HepG2 (cell line): ENCODE results near the gene MYCBPAP. TPM values are rescaled to one million over a fixed set of nuclear protein-coding genes. Genes with fewer than 3 reads are reported as not detected.

Experiments used
- FOXA1 ChIP-seq, 2 experiments: fragments of 450-650 bp in 1 of 2; sonication (generic) in 1 of 2; formaldehyde crosslinking in 1 of 2; IDR thresholded peaks; 2 replicates each; pipeline versions ENCODE4 v1.4.0 to v1.6.1; 2016 to 2020; ENCODE audit warnings: missing genetic modification reagents in 1 of 2
- HMG20A ChIP-seq: IDR thresholded peaks from 2 replicates; pipeline ENCODE4 v1.6.1; 2016; ENCODE audit warnings: borderline replicate concordance
- HOXA5 ChIP-seq: sonication (generic); formaldehyde crosslinking; IDR thresholded peaks from 2 replicates; pipeline ENCODE4 v1.4.0; 2020; ENCODE audit warnings: missing genetic modification reagents
- KLF15 ChIP-seq: sonication (generic); formaldehyde crosslinking; IDR thresholded peaks from 2 replicates; pipeline ENCODE4 v1.8.1; 2023; ENCODE audit warnings: borderline replicate concordance, mild to moderate bottlenecking, inconsistent platforms, missing genetic modification reagents, mixed read lengths
- MED1 ChIP-seq: sonication (generic); formaldehyde crosslinking; IDR thresholded peaks from 2 replicates; pipeline ENCODE4 v1.4.0; 2020; ENCODE audit warnings: missing genetic modification reagents
- NR2F6 ChIP-seq, 2 experiments: IDR thresholded peaks; 2 replicates each; pipeline ENCODE4 v1.6.1; 2016; ENCODE audit warnings: antibody characterized with exemption in 1 of 2, mild to moderate bottlenecking in 1 of 2
- PHF20 ChIP-seq: sonication (generic); formaldehyde crosslinking; IDR thresholded peaks from 2 replicates; pipeline ENCODE4 v1.5.0; 2020; ENCODE audit warnings: mild to moderate bottlenecking, missing genetic modification reagents
- SNRNP70 ChIP-seq: fragments of 200-400 bp; formaldehyde crosslinking; IDR thresholded peaks from 2 replicates; pipeline ENCODE4 v1.6.1; 2017; ENCODE audit warnings: mild to moderate bottlenecking, low read depth, low read length, moderate library complexity
- SRF ChIP-seq: IDR thresholded peaks from 2 replicates; pipeline ENCODE4 v1.6.1; 2011; ENCODE audit warnings: mild to moderate bottlenecking, low read depth, low read length, moderate library complexity
- SRY ChIP-seq: sonication (generic); formaldehyde crosslinking; IDR thresholded peaks from 2 replicates; pipeline ENCODE4 v1.8.0; 2022; ENCODE audit warnings: mild to moderate bottlenecking, missing genetic modification reagents
- ZBTB1 ChIP-seq: sonication (generic); formaldehyde crosslinking; IDR thresholded peaks from 2 replicates; pipeline ENCODE4 v1.4.0; 2020; ENCODE audit warnings: missing genetic modification reagents, borderline replicate concordance
- ZNF589 ChIP-seq: sonication (generic); formaldehyde crosslinking; conservative IDR thresholded peaks from 2 replicates; pipeline ENCODE4 v1.8.0; 2022; ENCODE audit warnings: mild to moderate bottlenecking, moderate library complexity, missing genetic modification reagents
- ZNF619 ChIP-seq: sonication (generic); formaldehyde crosslinking; IDR thresholded peaks from 2 replicates; pipeline ENCODE4 v1.4.0; 2020; ENCODE audit warnings: mild to moderate bottlenecking, missing genetic modification reagents
- ZNF670 ChIP-seq: sonication (generic); formaldehyde crosslinking; IDR thresholded peaks from 2 replicates; pipeline ENCODE4 v1.8.0; 2022; ENCODE audit warnings: mild to moderate bottlenecking, missing genetic modification reagents, borderline replicate concordance
- ZNF724P ChIP-seq: sonication (generic); formaldehyde crosslinking; IDR thresholded peaks from 2 replicates; pipeline ENCODE4 v1.8.0; 2022; ENCODE audit warnings: missing genetic modification reagents, borderline replicate concordance
- ZNF776 ChIP-seq: sonication (generic); formaldehyde crosslinking; IDR thresholded peaks from 2 replicates; pipeline ENCODE4 v1.4.0; 2020; ENCODE audit warnings: mild to moderate bottlenecking, missing genetic modification reagents
- ZNF788 ChIP-seq: sonication (generic); formaldehyde crosslinking; IDR thresholded peaks from 2 replicates; pipeline ENCODE4 v1.5.0; 2020; ENCODE audit warnings: mild to moderate bottlenecking, missing genetic modification reagents, borderline replicate concordance
- polyA plus RNA-seq, 8 experiments: library from polyadenylated mRNA; depleted of rRNA in 3 of 8; stranded (reverse) in 7 of 8; unstranded in 1 of 8; fragments of >200 nt; fragmentation: Illumina TruSeq in 4 of 8; extraction: Trizol in 4 of 8; gene quantifications; 2 replicates each; pipeline versions ENCODE4 v1.2.1 to v1.2.3, GENCODE V29; 2011 to 2016; ENCODE audit warnings: low read depth in 4 of 8, missing spikeins in 1 of 8, mixed read lengths in 1 of 8; ENCODE audit not compliant: insufficient read depth in 1 of 8
- total RNA-seq, 5 experiments: library from RNA; depleted of rRNA; stranded (reverse); fragments of >200 nt; fragmentation: Illumina TruSeq; extraction: Trizol; gene quantifications; 2 replicates each; pipeline ENCODE4 v1.2.3, GENCODE V29; 2016; ENCODE audit warnings: low read depth in 1 of 5
- TF ChIP-seq, protein P1 (sequence below): sonication (generic); formaldehyde crosslinking; IDR thresholded peaks from 2 replicates; pipeline ENCODE4 v1.8.0; 2022; ENCODE audit warnings: missing genetic modification reagents, mild to moderate bottlenecking, borderline replicate concordance
- TF ChIP-seq, protein P2 (sequence below), 2 experiments: sonication (generic) in 1 of 2; formaldehyde crosslinking in 1 of 2; IDR thresholded peaks; 2 replicates each; pipeline versions ENCODE4 v1.5.1 to v1.6.1; 2011 to 2020; ENCODE audit warnings: borderline replicate concordance in 1 of 2, low read depth in 1 of 2, low read length in 1 of 2, mild to moderate bottlenecking in 1 of 2, missing genetic modification reagents in 1 of 2, moderate library complexity in 1 of 2
- TF ChIP-seq, protein P3 (sequence below): sonication (generic); formaldehyde crosslinking; IDR thresholded peaks from 2 replicates; pipeline ENCODE4 v1.4.0; 2020; ENCODE audit warnings: low read depth, mild to moderate bottlenecking, missing genetic modification reagents
- TF ChIP-seq, protein P4 (sequence below): sonication (generic); formaldehyde crosslinking; IDR thresholded peaks from 2 replicates; pipeline ENCODE4 v1.4.0; 2020; ENCODE audit warnings: missing genetic modification reagents, low read depth, mild to moderate bottlenecking, borderline replicate concordance
- TF ChIP-seq, protein P5 (sequence below): sonication (generic); formaldehyde crosslinking; IDR thresholded peaks from 2 replicates; pipeline ENCODE4 v1.4.0; 2020; ENCODE audit warnings: mild to moderate bottlenecking, missing genetic modification reagents, borderline replicate concordance

The MYCBPAP gene
- total and polyA plus RNA-seq, 2 of the 13 experiments (the other 11 are each of a cell fraction or from before 2014, with no cell fraction given): 0.22 to 0.24 TPM

DNA sequence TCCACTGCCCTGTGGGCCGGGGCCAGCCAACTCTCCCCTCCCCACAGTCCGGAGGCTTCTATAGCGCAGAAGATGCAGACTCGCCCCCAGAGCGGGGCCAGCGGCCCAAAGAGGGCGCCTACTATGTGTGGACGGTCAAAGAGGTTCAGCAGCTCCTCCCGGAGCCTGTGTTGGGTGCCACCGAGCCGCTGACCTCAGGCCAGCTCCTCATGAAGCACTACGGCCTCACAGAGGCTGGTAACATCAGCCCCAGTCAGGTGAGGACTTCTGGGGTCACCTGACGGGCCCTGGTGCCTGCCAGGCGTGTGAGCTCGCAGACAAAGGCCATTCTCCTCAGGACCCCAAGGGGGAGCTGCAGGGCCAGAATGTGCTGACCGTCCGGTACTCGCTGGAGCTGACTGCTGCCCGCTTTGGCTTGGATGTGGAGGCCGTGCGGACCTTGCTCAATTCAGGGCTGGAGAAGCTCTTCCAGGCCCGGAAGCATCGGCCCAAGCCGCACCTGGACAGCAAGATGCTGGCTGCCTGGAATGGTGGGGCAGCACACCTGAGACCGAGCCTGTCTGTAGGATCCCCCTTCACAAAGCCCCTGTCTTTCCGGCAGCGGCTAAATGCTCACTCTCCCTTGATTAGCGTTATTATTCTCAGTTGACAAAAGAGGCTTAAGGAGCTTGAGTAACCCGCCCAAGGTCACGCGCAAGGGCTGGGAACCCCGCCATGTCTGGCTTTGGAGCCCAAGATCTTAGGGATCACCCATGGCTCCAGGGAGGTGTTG, 42.6 kb downstream of the MYCBPAP start (continued):
- TF ChIP-seq, protein P1, sequence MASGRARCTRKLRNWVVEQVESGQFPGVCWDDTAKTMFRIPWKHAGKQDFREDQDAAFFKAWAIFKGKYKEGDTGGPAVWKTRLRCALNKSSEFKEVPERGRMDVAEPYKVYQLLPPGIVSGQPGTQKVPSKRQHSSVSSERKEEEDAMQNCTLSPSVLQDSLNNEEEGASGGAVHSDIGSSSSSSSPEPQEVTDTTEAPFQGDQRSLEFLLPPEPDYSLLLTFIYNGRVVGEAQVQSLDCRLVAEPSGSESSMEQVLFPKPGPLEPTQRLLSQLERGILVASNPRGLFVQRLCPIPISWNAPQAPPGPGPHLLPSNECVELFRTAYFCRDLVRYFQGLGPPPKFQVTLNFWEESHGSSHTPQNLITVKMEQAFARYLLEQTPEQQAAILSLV (CRISPR knock-in tag): 0 out of 2 replicates have a peak, but pooled peaks have one; percentile 15
- TF ChIP-seq, protein P2, sequence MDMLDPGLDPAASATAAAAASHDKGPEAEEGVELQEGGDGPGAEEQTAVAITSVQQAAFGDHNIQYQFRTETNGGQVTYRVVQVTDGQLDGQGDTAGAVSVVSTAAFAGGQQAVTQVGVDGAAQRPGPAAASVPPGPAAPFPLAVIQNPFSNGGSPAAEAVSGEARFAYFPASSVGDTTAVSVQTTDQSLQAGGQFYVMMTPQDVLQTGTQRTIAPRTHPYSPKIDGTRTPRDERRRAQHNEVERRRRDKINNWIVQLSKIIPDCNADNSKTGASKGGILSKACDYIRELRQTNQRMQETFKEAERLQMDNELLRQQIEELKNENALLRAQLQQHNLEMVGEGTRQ (IDR thresholded peaks at IDR 0.05; ENCODE audit: low read depth, low read length): peak; percentile 85
- TF ChIP-seq, protein P2 (CRISPR knock-in tag; IDR thresholded peaks at IDR 0.05; ENCODE audit: borderline replicate concordance): peak; percentile 76; the same call in 1 of the 2 replicates
- TF ChIP-seq HMG20A (CRISPR knock-in tag) (no peak), ZBTB1 (CRISPR knock-in tag) (no peak), MED1 (CRISPR knock-in tag) (no peak), FOXA1 (IDR thresholded peaks at IDR 0.05) (no peak), FOXA1 (CRISPR knock-in tag; IDR thresholded peaks at IDR 0.05) (0 out of 2 replicates have a peak, but pooled peaks have one; percentile 8), SRF (no peak), PHF20 (CRISPR knock-in tag) (peak; percentile 7; the same call in 1 of the 2 replicates), KLF15 (CRISPR knock-in tag) (no peak), ZNF776 (CRISPR knock-in tag) (peak; percentile 79; the same call in 1 of the 2 replicates), ZNF619 (no peak), ZNF670 (CRISPR knock-in tag) (no peak), ZNF788 (CRISPR knock-in tag) (no peak; the same call in 1 of the 2 replicates), HOXA5 (CRISPR knock-in tag) (no peak), ZNF724P (no peak), SNRNP70 (no peak), NR2F6 (IDR thresholded peaks at IDR 0.05) (no peak), NR2F6 (CRISPR knock-in tag; IDR thresholded peaks at IDR 0.05) (peak; percentile 42; the same call in 1 of the 2 replicates), SRY (no peak), ZNF589 (no peak)
- TF ChIP-seq, protein P3, sequence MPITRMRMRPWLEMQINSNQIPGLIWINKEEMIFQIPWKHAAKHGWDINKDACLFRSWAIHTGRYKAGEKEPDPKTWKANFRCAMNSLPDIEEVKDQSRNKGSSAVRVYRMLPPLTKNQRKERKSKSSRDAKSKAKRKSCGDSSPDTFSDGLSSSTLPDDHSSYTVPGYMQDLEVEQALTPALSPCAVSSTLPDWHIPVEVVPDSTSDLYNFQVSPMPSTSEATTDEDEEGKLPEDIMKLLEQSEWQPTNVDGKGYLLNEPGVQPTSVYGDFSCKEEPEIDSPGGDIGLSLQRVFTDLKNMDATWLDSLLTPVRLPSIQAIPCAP (CRISPR knock-in tag): no peak
- TF ChIP-seq, protein P4, sequence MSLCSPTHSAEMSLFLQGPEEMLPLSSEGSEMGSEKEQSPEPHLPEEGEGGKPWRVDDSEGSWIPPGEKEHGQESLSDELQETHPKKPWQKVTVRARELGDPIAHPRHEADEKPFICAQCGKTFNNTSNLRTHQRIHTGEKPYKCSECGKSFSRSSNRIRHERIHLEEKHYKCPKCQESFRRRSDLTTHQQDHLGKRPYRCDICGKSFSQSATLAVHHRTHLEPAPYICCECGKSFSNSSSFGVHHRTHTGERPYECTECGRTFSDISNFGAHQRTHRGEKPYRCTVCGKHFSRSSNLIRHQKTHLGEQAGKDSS: no peak
- TF ChIP-seq, protein P5, sequence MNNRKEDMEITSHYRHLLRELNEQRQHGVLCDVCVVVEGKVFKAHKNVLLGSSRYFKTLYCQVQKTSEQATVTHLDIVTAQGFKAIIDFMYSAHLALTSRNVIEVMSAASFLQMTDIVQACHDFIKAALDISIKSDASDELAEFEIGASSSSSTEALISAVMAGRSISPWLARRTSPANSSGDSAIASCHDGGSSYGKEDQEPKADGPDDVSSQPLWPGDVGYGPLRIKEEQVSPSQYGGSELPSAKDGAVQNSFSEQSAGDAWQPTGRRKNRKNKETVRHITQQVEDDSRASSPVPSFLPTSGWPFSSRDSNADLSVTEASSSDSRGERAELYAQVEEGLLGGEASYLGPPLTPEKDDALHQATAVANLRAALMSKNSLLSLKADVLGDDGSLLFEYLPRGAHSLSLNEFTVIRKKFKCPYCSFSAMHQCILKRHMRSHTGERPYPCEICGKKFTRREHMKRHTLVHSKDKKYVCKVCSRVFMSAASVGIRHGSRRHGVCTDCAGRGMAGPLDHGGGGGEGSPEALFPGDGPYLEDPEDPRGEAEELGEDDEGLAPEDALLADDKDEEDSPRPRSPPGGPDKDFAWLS (CRISPR knock-in tag): no peak
